ENCODE measurements around the gene SMAD3. TPM values are rescaled to one million over a fixed set of nuclear protein-coding genes. Genes with fewer than 3 reads are reported as not detected.

SMAD3 gene
- total RNA-seq = 10 to 100 TPM in 1 of 2 donors, 1 to 10 TPM in 1; 4.0 to 12.2 TPM
- polyA plus RNA-seq = 1 to 10 TPM; 5.2 to 5.7 TPM

DNA sequence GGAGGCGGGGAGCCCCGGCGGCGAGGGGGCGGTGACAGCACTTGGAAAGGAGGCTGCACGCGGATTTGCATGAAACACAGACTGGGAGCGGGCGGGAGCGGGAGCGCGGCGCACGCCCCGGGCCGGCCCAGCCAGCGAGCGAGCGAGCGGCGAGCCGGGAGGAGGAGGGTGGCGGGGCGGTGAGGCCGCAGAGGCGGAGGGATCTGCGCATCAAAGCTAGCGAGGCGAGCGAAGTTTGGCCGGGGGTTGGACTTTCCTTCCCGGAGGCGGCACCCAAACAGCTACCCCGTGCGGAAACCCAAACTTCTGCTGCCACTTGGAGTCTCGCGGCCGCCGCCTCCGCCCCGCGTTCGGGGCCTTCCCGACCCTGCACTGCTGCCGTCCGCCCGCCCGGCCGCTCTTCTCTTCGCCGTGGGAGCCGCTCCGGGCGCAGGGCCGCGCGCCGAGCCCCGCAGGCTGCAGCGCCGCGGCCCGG is at the start of gene SMAD3:
SMAD3 (plus strand) TSS at position 72 of the 475 bp plus-strand sequence. CDS start 553 bp downstream, outside the sequence.
- no peaks in the 10 kb centered on the region for H3K36me3 ChIP-seq (ENCODE audit: control insufficient read depth in 4 of 4, insufficient read depth in 3 of 4, low read depth in 1 of 4, low read length in 3 of 4)
- H3K9me3 ChIP-seq (ENCODE audit: control insufficient read depth in 4 of 4, low read length in 3 of 4) = no peaks in the 10 kb centered on the region
- H3K4me3 ChIP-seq (ENCODE audit: low read depth in 1 of 3, low read length in 3 of 3) = peak within 1 kb of the TSS; percentile 66 to 89 (median 82)
- under 1% methylated on average over 63 of the region's 63 CpGs for WGBS
- no peaks in the 10 kb centered on the region for H3K27me3 ChIP-seq (ENCODE audit: control insufficient read depth in 4 of 4, insufficient read depth in 4 of 4, low read length in 3 of 4)
- peak within 1 kb of the TSS; percentile 94 to 96 for H3K9ac ChIP-seq (ENCODE audit: low read depth in 1 of 2, low read length in 2 of 2)
- DNase-seq (ENCODE audit: low spot score) = peak; percentile 81
- peak within 1 kb of the TSS; percentile 93 to 95 for H3K27ac ChIP-seq (ENCODE audit: low read depth in 1 of 2, low read length in 2 of 2)
- H3K4me1 ChIP-seq (ENCODE audit: control insufficient read depth in 4 of 4, insufficient read depth in 4 of 4, low read length in 3 of 4) = peaks cover 15 to 56% (median 42%) of the 10 kb centered on the region in 4 donors
- TF ChIP-seq, protein P1, sequence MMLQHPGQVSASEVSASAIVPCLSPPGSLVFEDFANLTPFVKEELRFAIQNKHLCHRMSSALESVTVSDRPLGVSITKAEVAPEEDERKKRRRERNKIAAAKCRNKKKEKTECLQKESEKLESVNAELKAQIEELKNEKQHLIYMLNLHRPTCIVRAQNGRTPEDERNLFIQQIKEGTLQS (IDR thresholded peaks at IDR 0.05) = no peak
- peak; percentile 20 for TF ChIP-seq SP1 (IDR thresholded peaks at IDR 0.05)
- TF ChIP-seq JUND (IDR thresholded peaks at IDR 0.05) = no peak
- TF ChIP-seq HNF4G (IDR thresholded peaks at IDR 0.05) = peak; percentile 16
- TF ChIP-seq, protein P2, sequence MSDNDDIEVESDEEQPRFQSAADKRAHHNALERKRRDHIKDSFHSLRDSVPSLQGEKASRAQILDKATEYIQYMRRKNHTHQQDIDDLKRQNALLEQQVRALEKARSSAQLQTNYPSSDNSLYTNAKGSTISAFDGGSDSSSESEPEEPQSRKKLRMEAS (IDR thresholded peaks at IDR 0.05) = peak; percentile 42
- TF ChIP-seq RAD21 (IDR thresholded peaks at IDR 0.05) = peak in 1 of 2 donors; percentile 40
- peak; percentile 21 for TF ChIP-seq YY1 (IDR thresholded peaks at IDR 0.05)
- TF ChIP-seq, protein P3, sequence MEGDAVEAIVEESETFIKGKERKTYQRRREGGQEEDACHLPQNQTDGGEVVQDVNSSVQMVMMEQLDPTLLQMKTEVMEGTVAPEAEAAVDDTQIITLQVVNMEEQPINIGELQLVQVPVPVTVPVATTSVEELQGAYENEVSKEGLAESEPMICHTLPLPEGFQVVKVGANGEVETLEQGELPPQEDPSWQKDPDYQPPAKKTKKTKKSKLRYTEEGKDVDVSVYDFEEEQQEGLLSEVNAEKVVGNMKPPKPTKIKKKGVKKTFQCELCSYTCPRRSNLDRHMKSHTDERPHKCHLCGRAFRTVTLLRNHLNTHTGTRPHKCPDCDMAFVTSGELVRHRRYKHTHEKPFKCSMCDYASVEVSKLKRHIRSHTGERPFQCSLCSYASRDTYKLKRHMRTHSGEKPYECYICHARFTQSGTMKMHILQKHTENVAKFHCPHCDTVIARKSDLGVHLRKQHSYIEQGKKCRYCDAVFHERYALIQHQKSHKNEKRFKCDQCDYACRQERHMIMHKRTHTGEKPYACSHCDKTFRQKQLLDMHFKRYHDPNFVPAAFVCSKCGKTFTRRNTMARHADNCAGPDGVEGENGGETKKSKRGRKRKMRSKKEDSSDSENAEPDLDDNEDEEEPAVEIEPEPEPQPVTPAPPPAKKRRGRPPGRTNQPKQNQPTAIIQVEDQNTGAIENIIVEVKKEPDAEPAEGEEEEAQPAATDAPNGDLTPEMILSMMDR (IDR thresholded peaks at IDR 0.05; ENCODE audit: low read depth, low read length, missing input control) = no peak
- peak; percentile 71 for TF ChIP-seq TAF1 (conservative IDR thresholded peaks at IDR 0.05)
- TF ChIP-seq, protein P4, sequence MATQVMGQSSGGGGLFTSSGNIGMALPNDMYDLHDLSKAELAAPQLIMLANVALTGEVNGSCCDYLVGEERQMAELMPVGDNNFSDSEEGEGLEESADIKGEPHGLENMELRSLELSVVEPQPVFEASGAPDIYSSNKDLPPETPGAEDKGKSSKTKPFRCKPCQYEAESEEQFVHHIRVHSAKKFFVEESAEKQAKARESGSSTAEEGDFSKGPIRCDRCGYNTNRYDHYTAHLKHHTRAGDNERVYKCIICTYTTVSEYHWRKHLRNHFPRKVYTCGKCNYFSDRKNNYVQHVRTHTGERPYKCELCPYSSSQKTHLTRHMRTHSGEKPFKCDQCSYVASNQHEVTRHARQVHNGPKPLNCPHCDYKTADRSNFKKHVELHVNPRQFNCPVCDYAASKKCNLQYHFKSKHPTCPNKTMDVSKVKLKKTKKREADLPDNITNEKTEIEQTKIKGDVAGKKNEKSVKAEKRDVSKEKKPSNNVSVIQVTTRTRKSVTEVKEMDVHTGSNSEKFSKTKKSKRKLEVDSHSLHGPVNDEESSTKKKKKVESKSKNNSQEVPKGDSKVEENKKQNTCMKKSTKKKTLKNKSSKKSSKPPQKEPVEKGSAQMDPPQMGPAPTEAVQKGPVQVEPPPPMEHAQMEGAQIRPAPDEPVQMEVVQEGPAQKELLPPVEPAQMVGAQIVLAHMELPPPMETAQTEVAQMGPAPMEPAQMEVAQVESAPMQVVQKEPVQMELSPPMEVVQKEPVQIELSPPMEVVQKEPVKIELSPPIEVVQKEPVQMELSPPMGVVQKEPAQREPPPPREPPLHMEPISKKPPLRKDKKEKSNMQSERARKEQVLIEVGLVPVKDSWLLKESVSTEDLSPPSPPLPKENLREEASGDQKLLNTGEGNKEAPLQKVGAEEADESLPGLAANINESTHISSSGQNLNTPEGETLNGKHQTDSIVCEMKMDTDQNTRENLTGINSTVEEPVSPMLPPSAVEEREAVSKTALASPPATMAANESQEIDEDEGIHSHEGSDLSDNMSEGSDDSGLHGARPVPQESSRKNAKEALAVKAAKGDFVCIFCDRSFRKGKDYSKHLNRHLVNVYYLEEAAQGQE (IDR thresholded peaks at IDR 0.05) = no peak
- peak; percentile 51 to 54 for TF ChIP-seq HNF4A (conservative IDR thresholded peaks at IDR 0.05)
- peak; percentile 31 to 33 for TF ChIP-seq RXRA (IDR thresholded peaks at IDR 0.05)

DNA sequence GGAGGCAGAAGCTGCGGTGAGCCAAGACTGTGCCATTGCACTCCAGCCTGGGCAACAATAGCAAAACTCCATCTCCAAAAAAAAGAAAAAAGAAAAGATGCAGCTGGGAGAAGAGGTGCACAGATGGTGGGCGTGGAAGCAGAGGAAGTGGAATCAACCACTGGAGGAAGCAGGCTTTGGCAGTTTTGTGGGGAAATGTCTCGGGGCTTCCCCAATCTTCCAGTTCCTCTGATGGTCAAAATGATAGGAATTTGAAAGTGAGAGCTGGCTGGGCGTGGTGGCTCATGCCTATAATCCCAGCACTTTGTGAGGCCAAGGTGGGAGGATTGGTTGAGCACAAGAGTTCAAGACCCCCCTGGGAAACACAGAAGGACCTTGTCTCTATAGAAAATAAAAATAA is 48.1 kb upstream of the SMAD3 start:
- TF ChIP-seq, protein P2 (IDR thresholded peaks at IDR 0.05) = no peak
- TF ChIP-seq GABPA (IDR thresholded peaks at IDR 0.05 in 1 of 2, conservative IDR thresholded peaks at IDR 0.05 in 1 of 2) (no peak), RAD21 (IDR thresholded peaks at IDR 0.05) (no peak), SP1 (IDR thresholded peaks at IDR 0.05) (no peak), RXRA (IDR thresholded peaks at IDR 0.05) (no peak), NR2F2 (IDR thresholded peaks at IDR 0.05) (no peak), FOXA2 (IDR thresholded peaks at IDR 0.05) (no peak), JUND (IDR thresholded peaks at IDR 0.05) (no peak), HNF4A (conservative IDR thresholded peaks at IDR 0.05) (no peak), TAF1 (conservative IDR thresholded peaks at IDR 0.05) (no peak)
- TF ChIP-seq, protein P3 (IDR thresholded peaks at IDR 0.05; ENCODE audit: low read depth, low read length, missing input control) = no peak
- TF ChIP-seq, protein P4 (IDR thresholded peaks at IDR 0.05) = no peak
- TF ChIP-seq, protein P1 (IDR thresholded peaks at IDR 0.05) = no peak
- no peaks in the 10 kb centered on the region for H3K27me3 ChIP-seq (ENCODE audit: control insufficient read depth in 4 of 4, insufficient read depth in 4 of 4, low read length in 3 of 4)
- H3K36me3 ChIP-seq (ENCODE audit: control insufficient read depth in 4 of 4, insufficient read depth in 3 of 4, low read depth in 1 of 4, low read length in 3 of 4) = no peaks in the 10 kb centered on the region
- no peak for DNase-seq (ENCODE audit: low spot score)
- H3K9me3 ChIP-seq (ENCODE audit: control insufficient read depth in 4 of 4, low read length in 3 of 4) = no peaks in the 10 kb centered on the region
- H3K27ac ChIP-seq (ENCODE audit: low read depth in 1 of 2, low read length in 2 of 2) = no peak overlapping the region
- H3K4me1 ChIP-seq (ENCODE audit: control insufficient read depth in 4 of 4, insufficient read depth in 4 of 4, low read length in 3 of 4) = peaks cover 0 to 13% (median 10%) of the 10 kb centered on the region in 4 donors
- H3K9ac ChIP-seq (ENCODE audit: low read depth in 1 of 2, low read length in 2 of 2) = no peak overlapping the region
- no peak overlapping the region for H3K4me3 ChIP-seq (ENCODE audit: low read depth in 1 of 3, low read length in 3 of 3)
- 74% methylated on average over 4 of the region's 4 CpGs for WGBS

Data from liver (tissue), 9 donors.